Mucosa of gallbladder (tissue), 1 donor: ENCODE measurements around the gene C4orf50. TPM values are rescaled to one million over a fixed set of nuclear protein-coding genes. Genes with fewer than 3 reads are reported as not detected.

Experiments
- DNase-seq: peaks from one replicate; pipeline ENCODE4 v3.0.0-alpha.2; 2020; ENCODE audit warnings: low spot score
- total RNA-seq: library from RNA; stranded (reverse); gene quantifications from one replicate; pipeline ENCODE4 v1.2.1, GENCODE V29; 2021
- donor health status: DM: no; HTN: no; CAD: no.

The C4orf50 gene
- total RNA-seq, 1 donor from 2014 or later: 0.06 TPM

DNA sequence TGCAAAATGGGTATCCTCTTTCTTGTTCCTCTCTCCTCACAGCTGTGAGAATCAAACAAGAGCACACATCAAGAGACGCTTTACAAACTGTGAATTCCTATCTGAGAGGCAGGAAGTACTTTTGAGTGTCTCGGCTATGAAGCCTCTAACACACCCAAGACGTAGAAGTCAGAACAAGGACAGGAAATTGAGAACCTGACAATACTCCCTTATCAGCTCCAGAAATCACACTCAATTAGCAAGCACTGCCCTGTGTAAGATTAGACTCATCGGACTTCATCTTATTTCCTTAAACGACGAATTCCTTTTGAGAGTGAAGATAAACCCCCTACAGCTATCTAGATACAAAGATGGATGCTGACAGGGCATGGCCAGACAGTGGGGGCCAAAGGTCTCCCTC lies 74.7 kb downstream of the C4orf50 start:
- DNase-seq: no peak

DNA sequence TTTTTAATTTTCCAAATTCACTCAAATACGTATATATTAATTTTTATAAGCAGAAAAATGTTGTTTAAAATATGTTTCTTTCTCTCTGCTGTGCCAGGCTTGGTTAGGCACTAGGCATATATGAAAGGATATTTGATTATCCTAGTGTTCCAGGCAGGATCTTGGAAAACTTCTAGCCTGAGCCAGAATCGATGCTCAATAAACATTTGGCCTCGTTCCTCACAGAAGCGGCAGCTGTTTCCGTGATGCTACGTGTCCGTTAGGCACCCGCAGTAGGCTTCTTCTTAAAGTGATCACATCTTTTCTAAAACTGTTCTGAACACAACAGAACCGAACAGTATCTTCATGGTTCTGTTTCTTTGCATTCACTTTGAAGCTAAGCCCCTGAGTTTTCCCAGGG lies 75.3 kb downstream of the C4orf50 start:
- no peak for DNase-seq

DNA sequence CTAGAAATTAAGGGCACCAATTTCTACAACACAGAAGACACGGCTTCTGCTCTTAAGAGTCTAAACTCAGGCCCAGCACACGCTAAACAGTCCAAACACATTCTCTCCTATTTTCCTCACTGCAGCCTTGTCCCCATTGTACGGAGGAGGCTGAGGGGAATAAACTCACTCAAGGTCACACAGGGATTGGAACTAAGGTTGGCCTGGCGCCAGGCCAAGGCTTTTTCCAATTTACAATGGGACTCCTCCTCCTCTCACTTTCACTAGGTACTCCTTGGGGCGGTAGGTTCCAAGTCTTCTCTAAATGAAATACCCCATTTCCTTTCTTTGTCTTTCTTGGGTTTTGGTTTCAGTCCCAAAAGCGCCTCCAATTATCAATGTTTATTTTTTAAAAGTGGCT lies 76.6 kb downstream of the C4orf50 start:
- no peak for DNase-seq

DNA sequence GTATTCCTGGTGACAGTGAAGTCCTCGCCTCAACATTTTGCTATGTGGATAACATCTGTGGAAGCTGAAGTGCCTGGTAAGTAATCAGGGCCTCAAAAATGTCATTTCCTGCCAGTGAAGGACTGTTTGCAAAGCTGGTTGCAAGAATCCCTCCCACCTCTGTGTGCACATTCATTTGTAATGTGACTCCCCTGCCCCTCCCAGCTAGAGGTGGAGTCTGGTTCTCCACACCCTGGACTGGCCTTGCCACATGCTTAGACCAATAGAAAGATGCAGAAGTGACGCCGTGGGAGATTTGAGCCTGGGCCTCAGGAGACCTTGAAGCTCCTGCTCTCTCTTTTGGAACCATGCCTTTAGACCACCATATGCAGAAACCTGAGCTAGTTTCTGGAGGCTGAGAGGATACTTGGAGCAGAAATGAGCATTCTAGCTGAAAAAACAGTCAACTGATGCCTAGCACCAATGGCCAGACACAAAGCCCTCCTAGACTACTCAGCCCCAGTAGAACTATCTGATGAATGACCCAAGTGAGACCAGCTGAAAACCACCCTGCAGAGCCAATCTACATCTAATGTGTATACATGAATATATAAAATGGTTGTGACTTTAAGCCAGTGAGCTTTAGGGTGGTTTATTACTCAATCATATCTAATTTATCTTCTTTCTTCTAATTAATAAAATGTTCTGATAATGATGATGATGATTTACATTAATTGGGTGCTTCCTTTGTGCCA lies 77.6 kb downstream of the C4orf50 start:
- DNase-seq: no peak

DNA sequence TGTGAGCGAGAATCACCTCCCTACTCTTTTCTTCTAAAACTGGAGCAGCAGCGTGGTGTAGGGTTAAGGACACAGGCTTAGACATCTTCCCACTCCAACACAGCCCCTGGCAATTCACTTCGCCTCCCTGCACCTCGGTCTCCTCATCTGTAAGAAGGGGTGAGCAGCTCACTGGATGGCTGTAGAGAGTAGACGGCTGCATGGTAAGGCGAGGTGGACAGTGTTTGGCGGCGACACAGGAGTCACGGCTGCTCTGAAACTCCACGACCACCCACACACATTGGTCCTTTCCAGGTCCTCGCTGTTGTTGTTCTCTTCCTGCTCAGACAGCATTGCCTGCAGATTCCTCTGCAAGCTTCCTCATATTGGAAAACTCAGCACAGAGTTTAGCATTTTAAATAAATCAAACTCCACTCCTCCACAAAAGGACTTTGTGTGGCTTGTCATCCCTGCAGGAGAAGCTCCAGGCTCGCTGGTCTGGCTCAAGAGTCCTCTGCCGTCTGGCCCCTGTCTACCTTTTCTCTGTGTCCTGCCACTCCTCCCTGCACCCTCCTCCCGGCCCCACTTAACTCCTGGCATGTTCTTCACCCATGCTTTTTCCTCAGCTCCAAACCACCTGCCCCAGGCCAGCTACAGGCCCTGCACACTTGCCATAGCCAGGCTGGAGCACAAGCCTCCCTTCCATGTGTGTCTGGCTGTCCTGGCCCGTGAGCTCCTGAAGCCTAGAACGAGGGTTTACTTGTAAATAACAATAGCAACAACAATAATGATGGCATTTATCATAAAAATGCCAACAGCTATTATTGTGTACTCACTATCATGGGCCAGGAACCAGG lies 84.0 kb downstream of the C4orf50 start:
- DNase-seq: no peak

DNA sequence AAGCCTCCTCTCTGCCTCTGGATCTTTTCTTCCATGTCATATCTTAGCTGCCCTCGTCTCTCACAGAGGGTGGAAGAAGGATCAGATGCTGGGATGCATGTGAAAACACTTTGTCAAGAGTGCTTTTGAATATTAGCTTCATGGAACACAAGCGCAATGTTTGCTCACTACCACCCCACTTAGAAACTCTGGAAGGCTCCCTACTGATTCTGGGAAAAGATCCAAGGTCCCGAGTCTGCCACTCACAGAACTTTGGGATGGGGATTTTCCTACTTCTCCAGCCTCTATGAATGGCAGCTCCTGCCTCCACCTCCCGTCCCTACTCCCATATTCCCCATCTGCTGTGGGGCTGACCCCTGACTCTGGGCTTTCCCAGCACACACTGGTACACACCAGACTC lies 85.1 kb downstream of the C4orf50 start:
- no peak for DNase-seq

DNA sequence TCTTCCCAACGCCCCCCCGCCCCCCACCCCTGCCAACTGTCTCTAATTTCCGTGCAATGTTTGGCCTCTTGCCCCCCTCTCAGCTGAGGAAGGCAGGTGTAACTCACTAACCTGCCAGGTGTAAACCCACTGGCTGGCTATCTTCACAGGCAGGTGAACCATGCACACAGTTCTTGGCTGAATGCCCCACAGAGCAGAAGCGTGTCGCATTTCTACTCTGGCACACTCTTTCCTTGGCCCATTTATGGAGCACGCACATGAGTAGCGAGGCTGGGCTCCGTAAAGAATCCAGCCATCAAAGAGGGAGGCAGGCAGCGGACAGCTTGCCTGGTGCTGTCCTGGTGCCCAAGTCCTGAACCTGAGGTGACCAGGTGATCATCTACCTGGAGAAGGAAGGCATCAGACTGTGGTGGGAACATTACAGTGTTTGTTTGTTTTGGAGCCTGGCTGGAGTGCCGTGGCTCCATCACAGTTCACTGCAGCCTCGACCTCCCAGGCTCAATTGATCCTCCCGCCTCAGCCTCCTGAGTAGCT lies 86.1 kb downstream of the C4orf50 start:
- no peak for DNase-seq

DNA sequence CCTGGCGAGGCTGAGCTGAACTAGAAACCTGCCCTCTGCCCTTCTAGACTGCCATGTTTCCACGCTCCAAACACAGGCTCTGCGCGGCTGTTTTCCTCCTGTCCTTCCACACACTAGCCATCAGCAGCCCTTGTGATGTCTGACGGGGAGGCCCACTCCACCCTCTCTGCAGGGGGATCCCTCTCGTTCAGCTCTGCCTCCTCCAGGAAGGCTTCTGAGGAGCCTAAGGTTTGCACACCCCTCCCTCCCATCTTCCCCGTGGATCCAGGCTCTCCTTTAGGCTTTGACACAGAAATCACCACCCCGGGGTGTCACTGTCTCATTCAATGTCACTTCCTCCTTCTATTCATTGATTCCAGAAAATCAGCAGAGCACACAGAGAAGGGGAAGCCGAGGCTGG lies 86.7 kb downstream of the C4orf50 start:
- no peak for DNase-seq

DNA sequence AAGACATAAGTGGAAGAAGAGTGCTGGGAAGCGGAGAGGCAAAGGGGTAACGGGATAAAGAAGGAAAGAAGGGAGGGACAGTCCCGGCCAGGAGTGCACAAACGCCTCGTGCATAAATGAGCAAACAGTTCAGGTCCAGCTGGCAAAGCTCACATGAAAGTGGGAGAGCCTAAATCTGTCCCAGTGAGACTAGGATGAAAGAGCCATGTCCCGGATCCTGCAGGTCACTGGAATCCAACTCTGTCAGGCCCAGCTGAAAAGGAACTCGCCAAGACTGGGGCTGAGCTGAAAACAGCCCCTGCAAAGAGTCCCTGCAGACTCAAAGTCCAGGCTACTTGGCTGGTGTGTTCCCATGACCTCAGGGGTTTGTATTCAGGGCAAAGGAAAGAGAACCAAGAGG lies 87.4 kb downstream of the C4orf50 start:
- DNase-seq: no peak

DNA sequence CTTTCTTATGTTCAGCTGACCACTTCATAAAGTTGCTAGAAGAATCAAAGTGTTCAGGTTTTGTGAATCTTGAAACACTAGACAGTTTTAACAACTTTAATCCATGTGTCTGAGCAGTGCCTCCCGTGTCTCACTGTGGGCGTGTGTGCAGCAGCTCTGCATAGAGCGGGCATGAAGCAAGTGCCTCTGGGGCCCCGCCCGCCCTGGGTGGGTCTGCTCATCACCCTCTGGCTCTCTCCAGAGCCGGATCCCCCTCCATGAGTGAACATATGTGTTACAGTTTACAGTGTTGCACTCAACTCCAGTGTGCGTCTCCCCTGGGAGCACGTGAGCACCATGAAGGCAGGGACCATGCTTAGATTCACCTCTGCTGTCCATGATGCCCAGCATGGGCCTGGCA lies 87.8 kb downstream of the C4orf50 start:
- DNase-seq: no peak

DNA sequence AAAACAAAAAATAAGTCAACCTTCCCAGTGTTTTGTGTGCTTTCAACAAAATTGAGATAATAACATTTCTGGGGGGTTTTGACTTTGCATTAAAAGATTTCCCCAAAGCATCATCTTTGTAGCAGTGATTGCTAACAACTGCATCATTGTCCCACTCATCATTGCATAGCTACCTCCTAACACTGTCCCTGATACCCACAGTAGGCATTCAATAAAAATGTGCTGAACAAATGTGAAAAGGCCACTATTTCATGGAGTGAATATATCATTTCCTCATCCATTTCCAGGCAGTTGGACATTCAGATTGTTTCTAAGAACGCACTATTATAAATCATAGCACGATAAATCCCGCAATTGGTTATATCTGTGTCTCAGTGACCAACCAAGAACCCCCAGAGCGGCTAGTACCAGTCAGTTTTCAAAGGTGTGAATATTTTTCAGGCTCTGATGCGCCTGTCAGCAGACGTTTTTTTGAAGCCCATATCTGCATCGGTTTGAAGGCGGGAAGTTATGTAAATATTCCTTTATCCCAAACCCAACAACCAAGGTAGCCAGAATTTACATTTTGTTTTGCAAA lies 89.3 kb downstream of the C4orf50 start:
- DNase-seq: no peak

DNA sequence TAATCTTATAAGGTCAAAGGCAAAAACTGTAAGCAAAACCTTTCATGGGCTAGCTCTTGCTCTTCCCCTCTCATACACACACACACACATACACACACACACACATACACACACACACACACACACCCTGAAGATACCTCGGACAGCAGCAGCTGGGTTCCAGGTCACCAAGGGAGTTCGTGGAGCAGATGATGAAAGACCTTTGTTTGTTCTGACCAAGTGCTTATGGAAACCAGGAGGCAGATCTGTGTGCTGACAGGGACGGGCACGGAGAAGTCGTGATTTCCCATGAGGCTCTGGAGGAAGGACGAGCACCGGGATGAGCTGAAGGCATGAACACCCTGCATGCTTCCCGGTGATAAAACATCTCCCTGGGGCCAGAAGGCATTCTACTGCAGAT lies 90.0 kb downstream of the C4orf50 start:
- DNase-seq: no peak

DNA sequence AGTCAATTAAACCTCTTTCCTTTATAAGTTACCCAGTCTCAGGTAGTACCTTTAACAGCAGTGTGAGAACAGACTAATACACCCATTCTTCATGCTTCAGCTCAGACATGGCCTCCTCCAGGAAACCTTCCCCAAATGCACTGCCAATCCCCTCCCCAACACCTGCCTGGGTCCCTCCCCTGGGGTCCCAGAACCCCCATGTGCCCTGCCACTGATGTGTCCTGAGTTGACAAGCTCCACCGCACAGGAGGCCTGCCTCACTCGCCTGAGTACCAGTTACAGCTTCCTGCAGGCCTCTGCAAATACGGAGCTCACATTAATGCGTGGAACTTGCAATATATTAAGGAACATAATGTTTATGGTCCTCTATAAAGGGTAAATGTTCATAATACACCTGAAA lies 90.5 kb downstream of the C4orf50 start:
- DNase-seq: no peak

DNA sequence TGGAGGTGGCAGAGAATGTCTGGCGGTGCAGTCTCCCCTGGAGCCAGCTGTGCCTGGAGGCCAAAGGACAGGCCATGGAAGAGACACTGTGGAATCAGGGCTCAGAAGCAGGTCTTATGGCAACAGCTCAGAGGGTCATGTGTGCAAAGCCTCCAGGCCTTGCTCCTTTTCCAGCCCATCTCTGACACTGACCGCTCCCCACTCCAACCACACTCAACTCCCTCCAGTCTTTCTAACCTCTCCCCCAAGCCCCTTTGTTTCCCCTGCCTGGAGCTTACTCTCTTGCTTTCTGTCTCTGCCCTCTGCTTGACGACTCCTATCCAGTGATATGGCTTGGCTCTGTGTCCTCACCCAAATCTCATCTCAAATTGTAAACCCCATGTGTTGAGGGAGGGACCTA lies 91.1 kb downstream of the C4orf50 start:
- DNase-seq: no peak

DNA sequence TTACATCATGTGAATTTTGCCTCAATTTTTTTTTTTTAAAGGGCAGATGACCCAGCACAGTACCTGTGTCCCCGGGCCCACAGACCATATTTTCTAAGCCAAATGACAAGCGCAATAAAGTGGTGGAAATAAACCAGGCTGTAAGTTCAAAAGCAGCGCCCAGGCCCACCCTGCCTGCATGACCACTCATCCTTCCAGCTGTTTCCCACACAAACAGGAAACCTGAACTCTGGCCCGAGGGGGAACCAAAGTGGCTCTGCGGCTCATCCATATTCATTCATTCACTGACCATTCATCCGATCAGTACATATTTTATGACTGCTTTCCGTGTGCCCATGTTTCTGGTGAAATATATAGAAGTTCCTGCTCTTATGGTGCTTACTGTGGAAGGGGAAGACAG lies 91.6 kb downstream of the C4orf50 start:
- DNase-seq: no peak

DNA sequence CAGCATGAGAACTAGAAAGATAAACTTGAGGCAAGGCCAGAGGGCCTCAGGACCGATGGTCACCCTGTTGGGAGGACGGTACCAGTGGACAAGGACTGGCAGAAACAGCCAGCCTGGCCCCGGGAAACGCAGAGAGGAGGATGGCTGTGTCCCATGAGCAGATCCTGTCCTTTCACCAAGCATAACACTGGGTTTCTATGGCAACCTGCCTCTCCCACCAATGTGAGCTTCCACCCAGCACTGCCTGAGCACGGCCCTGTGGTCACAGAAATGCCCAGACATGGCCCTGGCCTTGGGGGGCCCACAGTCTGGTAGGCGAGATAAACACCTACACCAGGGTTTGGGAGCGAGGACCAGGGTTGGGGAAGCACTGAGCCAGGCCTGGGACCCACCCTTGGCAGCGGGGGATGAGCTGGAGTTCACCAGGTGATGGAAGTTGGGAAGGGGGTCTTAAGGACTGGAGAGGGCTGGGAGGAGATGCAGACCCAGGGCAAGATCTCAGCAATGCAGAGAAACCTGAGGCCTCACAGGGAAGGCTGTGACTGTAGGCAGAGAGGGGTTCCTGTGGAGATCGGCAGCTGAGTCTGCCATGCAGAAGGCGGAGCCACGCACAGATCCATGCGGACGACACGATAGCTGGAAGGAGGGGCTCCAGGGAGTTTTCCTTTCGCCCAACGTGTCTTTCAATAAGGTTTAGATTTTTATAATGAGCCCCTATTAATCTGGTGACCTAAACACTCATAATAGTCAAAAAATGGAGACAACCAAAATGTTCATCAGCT lies 92.6 kb downstream of the C4orf50 start:
- DNase-seq: no peak

DNA sequence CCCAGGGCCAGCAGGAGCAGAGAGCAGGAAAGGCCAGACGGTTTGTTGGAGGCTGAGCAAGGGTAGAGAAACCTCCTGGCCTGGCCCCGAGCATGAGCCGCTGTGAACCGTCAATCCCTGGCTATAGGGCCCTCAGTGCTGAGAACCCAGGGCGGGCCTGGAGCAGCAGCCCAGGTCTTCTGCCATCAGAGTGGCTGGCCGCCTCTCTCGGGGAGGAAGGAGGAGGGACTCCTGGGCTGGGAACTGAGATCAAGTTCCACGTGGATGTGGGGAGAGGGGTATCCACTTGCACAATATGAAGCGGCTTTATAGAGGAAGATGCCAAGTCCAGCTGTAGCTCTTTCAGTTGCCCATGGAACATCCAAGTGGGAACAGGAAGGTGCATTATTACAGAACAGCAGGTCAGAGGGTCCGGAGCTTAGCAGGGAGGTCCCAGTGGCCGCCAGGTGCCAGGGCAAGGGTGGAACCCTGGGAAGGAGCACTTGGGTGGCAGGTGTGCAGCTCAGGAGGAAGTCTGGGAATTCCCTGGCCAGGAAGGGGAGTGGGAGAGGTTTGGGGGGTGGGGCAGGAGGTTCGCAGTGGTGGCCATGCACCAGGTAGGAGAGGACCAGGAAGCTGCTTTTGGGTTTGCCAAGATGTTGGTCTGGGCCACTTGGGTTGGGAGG lies 93.6 kb downstream of the C4orf50 start:
- no peak for DNase-seq

DNA sequence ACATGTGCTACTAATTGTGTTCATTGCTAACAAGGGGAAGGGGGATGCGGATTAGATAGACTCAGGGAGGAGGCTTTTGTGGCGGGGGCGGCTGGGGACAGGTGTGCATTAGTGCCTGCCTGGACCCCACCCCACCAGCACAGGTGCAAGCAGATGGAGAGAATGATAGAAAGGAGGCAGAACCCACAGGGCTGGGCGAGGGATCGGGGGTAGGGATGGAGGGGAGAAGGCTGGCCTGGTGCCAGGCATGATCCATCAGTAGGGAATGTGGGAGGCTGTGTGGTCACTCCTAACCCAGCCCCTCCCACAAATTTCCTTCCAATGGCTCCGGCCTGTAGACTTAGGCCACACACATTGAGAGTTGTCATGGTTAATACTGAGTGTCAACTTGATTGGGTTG lies 94.9 kb downstream of the C4orf50 start:
- DNase-seq: no peak

DNA sequence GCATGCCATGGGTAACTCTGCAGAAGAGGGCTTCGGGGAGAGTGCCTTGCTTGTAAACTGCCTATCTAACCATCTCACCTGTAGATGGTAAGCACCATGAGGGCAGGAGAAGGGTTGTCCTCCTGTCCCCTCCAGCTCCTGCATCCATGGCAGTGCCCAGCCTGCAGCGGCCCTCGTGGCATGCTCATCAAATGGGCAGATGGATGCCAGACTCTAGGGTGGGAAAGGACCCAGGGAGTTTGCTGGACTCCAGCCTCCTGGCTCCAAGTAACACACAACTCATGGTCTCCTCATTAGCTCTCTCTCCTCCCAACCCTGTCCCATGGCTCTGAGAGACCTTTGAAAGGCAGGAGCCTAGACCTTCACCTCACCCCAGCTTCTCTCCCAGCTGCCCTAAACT lies 95.7 kb downstream of the C4orf50 start:
- DNase-seq: no peak

DNA sequence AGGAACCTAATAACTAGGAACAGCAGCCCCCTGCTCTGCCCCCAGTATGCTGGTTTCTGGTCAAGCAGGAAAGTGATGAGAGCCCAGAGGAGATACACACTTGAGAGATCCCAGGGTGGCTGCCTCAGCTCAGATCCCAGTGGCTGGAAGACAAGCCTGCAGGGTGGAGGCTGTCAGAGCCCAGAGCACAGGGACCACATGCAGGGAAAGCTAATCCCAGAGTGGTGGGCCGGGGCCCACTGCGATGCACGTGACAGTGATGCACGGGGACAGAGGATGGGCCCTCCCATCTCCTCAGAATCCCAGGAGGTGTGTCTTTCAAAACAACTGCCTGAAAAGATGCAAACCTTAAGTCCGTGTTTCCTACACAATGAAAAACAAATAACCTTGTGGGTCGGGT lies 96.2 kb downstream of the C4orf50 start:
- no peak for DNase-seq
